Activated CD4-positive, alpha-beta T cell treated with anti-CD3 and anti-CD28 coated beads, Interleukin-10, Interleukin-2, amounts not matched to agents 100 ng/mL and 50 ng/mL, durations not matched to agents 16 hours and 8 hours (primary cell): ENCODE data around the gene CFAP74.

ENCODE experiments used
- DNase-seq: peaks from one replicate; pipeline ENCODE4 v3.0.0-alpha.2; 2020

CFAP74 gene

GRCh38 chr1:1914101-1914970 is 89.2 kb downstream of the CFAP74 start:
- no peak for DNase-seq

GRCh38 chr1:1911350-1912041 is 92.1 kb downstream of the CFAP74 start:
- DNase-seq: no peak

GRCh38 chr1:1910651-1911331 is 92.8 kb downstream of the CFAP74 start:
- DNase-seq: no peak

- no peak for DNase-seq
Measured at GRCh38 chr1:1910033-1910465, 93.5 kb downstream of the CFAP74 start.

GRCh38 chr1:1908506-1908791 is 95.1 kb downstream of the CFAP74 start:
- DNase-seq: no peak

GRCh38 chr1:1907098-1907736 is 96.4 kb downstream of the CFAP74 start:
- DNase-seq: no peak

GRCh38 chr1:1906185-1907097 is 97.1 kb downstream of the CFAP74 start:
- DNase-seq: peak; percentile 80

GRCh38 chr1:1903224-1903623 is 100.4 kb downstream of the CFAP74 start:
- no peak for DNase-seq

- DNase-seq: no peak
Measured at GRCh38 chr1:1901641-1902294, 101.8 kb downstream of the CFAP74 start.

- no peak for DNase-seq
Measured at GRCh38 chr1:1900883-1901640, 102.5 kb downstream of the CFAP74 start.

- DNase-seq: no peak
Measured at GRCh38 chr1:1899967-1900327, 103.6 kb downstream of the CFAP74 start.

GRCh38 chr1:1899266-1899966 is 104.2 kb downstream of the CFAP74 start:
- no peak for DNase-seq

- no peak for DNase-seq
Measured at GRCh38 chr1:1898246-1898933, 105.2 kb downstream of the CFAP74 start.

GRCh38 chr1:1895456-1896336 is 107.9 kb downstream of the CFAP74 start:
- DNase-seq: no peak

- DNase-seq: no peak
Measured at GRCh38 chr1:1895060-1895418, 108.5 kb downstream of the CFAP74 start.

- DNase-seq: no peak
Measured at GRCh38 chr1:1894354-1895059, 109.1 kb downstream of the CFAP74 start.

GRCh38 chr1:1893997-1894353 is 109.6 kb downstream of the CFAP74 start:
- no peak for DNase-seq
